Testis (tissue), 2 donors: ENCODE measurements around the gene CDCP1.

Experiments used
- POLR2A ChIP-seq: fragments of 450-650 bp; IDR thresholded peaks from one replicate; pipeline ENCODE4 v1.6.1; 2017; ENCODE audit warnings: antibody characterized with exemption, mild to moderate bottlenecking, moderate library complexity
- TF ChIP-seq, protein P1 (sequence below), 3 experiments: fragments of 450-650 bp in 2 of 3; fragments of 200-600 bp in 1 of 3; sonication (generic) in 1 of 3; IDR thresholded peaks; one replicate each; pipeline ENCODE4 v1.5.1; 2016 to 2019; ENCODE audit warnings: antibody characterized with exemption in 3 of 3, mild to moderate bottlenecking in 2 of 3, moderate library complexity in 1 of 3

DNA sequence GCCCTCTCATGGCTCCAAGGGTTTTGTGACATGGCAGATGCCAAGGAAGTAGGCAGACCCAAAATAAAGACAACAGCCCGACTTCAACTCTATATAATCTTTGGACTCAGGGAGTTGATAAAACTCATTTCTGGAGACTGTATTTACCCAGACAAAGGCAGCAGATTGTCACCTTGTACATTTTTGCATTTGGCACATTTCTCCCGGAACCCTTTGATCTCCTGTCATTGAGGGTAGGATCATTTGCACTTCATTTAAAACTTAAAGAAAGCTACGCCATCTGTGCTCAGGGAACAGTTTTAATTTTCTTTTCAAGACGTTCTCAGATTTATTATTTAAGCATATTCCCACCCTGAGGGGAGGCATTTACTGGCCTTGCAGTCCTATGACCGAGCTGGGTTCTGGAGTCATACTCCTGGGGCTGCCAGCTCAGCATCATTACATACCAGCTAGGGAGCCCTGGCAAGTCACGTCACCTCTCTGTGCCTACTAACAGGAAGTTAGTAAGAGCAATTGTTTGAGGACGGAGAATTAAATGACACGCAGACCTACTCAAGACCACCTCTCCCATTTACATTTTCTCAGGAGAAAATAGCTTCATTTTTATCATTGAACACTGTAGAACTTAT lies 5.9 kb downstream of the CDCP1 start:
- no peak for TF ChIP-seq POLR2A
- TF ChIP-seq, protein P1, sequence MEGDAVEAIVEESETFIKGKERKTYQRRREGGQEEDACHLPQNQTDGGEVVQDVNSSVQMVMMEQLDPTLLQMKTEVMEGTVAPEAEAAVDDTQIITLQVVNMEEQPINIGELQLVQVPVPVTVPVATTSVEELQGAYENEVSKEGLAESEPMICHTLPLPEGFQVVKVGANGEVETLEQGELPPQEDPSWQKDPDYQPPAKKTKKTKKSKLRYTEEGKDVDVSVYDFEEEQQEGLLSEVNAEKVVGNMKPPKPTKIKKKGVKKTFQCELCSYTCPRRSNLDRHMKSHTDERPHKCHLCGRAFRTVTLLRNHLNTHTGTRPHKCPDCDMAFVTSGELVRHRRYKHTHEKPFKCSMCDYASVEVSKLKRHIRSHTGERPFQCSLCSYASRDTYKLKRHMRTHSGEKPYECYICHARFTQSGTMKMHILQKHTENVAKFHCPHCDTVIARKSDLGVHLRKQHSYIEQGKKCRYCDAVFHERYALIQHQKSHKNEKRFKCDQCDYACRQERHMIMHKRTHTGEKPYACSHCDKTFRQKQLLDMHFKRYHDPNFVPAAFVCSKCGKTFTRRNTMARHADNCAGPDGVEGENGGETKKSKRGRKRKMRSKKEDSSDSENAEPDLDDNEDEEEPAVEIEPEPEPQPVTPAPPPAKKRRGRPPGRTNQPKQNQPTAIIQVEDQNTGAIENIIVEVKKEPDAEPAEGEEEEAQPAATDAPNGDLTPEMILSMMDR (IDR thresholded peaks at IDR 0.05) = no peak
